ENCODE measurements around the gene IPO4. TPM values are rescaled to one million over a fixed set of nuclear protein-coding genes. Genes with fewer than 3 reads are reported as not detected.

Gene IPO4
- total RNA-seq (32.0 and 40.7 TPM in 2 replicates), polyA plus RNA-seq (26.4 and 34.5 TPM in 2 replicates)

DNA sequence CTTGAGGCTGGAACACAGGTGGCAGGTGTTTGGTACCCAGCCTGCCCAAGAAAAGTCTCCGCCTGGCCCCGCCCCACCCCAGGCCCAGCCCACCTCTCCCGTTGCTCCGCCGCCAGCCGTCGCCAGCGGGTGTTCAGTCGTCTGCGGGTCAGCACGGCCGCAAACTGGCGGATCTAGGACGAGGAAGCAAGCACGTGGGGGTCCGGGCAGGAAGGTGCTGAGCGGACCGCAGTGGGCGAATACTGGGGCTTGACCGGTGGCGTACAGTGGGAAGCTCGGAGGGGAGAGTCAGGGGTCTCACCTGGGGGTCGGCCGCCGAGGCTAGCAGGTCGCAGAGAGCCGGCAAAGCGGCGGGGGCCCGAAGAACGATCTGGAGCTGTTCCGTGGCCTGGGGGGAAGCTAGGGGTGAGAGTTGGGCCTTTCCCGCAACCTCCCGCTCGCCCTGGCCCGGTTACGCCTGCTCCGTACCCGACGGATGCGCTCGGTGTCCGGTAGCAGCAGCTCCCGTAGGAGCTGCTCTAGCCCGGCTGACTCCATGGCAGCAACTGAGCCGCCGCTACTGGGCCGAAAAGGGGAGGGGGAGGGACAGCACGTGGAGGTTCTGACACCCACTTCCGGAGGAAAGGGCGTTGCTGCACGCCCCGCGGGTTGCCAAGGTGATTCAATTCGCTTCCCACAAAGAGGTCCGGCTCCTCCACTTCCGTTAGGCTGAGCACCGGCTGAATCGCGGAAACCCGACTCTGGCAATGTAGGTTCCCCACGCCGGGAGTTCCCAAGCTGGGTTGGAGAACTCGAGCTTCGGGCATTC is at the start of gene IPO4:
TSS of gene IPO4 (minus strand) at position 566 of the 808 bp plus-strand sequence. CDS start at position 537, 29 bp downstream.
- DNase-seq (ENCODE audit: low read depth in 1 of 2, low spot score in 1 of 2), result peak; percentile 98 to 99
- no peaks in the 10 kb centered on the region for H3K27me3 ChIP-seq
- peak within 1 kb of the TSS; percentile 63 for H3K27ac ChIP-seq
- H3K9me3 ChIP-seq (ENCODE audit: low read depth), result no peaks in the 10 kb centered on the region
- H3K4me3 ChIP-seq, result peak within 1 kb of the TSS; percentile 51
- peaks cover 20% of the 10 kb centered on the region for H3K36me3 ChIP-seq
- no peak for TF ChIP-seq CTCF (IDR thresholded peaks at IDR 0.05; ENCODE audit: low read depth, low read length)
- no peaks in the 10 kb centered on the region for H3K4me1 ChIP-seq (ENCODE audit: low read depth)

DNA sequence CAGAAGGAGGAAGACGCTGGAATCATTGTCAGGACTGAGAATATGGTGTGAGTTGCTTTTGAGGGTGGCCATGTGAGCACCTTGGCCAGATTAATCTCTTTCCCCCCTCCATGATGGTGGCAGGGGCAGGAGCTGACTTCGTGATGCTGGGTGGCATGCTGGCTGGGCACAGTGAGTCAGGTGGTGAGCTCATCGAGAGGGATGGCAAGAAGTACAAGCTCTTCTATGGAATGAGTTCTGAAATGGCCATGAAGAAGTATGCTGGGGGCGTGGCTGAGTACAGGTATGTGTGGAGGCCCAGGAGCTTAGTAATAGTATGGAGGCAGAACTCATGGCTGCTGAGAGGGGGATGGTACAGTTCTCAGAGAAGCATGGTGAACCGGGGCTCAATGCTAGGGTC is 49.5 kb upstream of the IPO4 start:
- TF ChIP-seq CTCF (IDR thresholded peaks at IDR 0.05; ENCODE audit: low read depth, low read length), result no peak
- no peak for DNase-seq (ENCODE audit: low read depth in 1 of 2, low spot score in 1 of 2)
- no peaks in the 10 kb centered on the region for H3K27me3 ChIP-seq
- no peak overlapping the region for H3K27ac ChIP-seq
- peaks cover 6% of the 10 kb centered on the region for H3K4me1 ChIP-seq (ENCODE audit: low read depth)
- H3K9me3 ChIP-seq (ENCODE audit: low read depth), result no peaks in the 10 kb centered on the region
- no peak overlapping the region for H3K4me3 ChIP-seq
- H3K36me3 ChIP-seq, result peaks cover 23% of the 10 kb centered on the region

DNA sequence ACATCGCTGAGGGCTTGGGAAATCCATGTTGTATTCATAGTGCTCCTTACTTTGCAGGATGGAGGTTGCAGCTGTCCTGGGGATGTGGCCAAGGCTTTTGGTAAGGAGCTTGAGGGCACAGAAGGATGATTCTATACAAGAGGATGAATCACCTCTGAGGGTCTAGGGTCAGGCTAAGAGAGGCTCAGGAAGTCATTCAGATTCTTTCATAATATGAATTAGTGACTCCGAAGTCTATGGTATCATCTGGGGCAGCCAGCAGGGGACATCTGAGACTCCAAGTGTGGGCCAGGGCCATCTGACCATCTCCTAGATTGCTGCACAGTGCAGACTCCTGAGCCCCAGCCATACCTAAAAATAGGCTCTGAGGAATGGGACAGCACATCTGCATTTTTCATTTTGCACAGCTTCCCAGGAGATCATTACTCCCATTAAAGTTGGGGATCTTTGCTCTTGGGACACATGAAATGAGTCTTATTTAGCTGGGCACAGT is 48.9 kb upstream of the IPO4 start:
- Histone ChIP-seq H3K9me3 (ENCODE audit: low read depth) (no peaks in the 10 kb centered on the region), H3K27ac (no peak overlapping the region), H3K27me3 (no peaks in the 10 kb centered on the region), H3K36me3 (peaks cover 23% of the 10 kb centered on the region), H3K4me1 (ENCODE audit: low read depth) (peaks cover 7% of the 10 kb centered on the region), H3K4me3 (no peak overlapping the region)
- no peak for TF ChIP-seq CTCF (IDR thresholded peaks at IDR 0.05; ENCODE audit: low read depth, low read length)
- no peak for DNase-seq (ENCODE audit: low read depth in 1 of 2, low spot score in 1 of 2)

- DNase-seq (ENCODE audit: low read depth in 1 of 2, low spot score in 1 of 2), result no peak
- TF ChIP-seq CTCF (IDR thresholded peaks at IDR 0.05; ENCODE audit: low read depth, low read length), result no peak
- peaks cover 23% of the 10 kb centered on the region for H3K36me3 ChIP-seq
Observed at GRCh38 chr14:24236689-24237462, 48.3 kb upstream of the IPO4 start.

GRCh38 chr14:24235804-24236688 is 47.4 kb upstream of the IPO4 start:
- H3K4me1 ChIP-seq (ENCODE audit: low read depth), result peaks cover 7% of the 10 kb centered on the region

More at GRCh38 chr14:24236689-24237462, 48.3 kb upstream of the IPO4 start:
- Histone ChIP-seq H3K27me3 (no peaks in the 10 kb centered on the region), H3K9me3 (ENCODE audit: low read depth) (no peaks in the 10 kb centered on the region), H3K27ac (no peak overlapping the region), H3K4me1 (ENCODE audit: low read depth) (peaks cover 7% of the 10 kb centered on the region), H3K4me3 (no peak overlapping the region)

More at GRCh38 chr14:24235804-24236688, 47.4 kb upstream of the IPO4 start:
- no peak for DNase-seq (ENCODE audit: low read depth in 1 of 2, low spot score in 1 of 2)
- H3K4me3 ChIP-seq, result no peak overlapping the region
- TF ChIP-seq CTCF (IDR thresholded peaks at IDR 0.05; ENCODE audit: low read depth, low read length), result no peak
- no peaks in the 10 kb centered on the region for H3K9me3 ChIP-seq (ENCODE audit: low read depth)
- peaks cover 23% of the 10 kb centered on the region for H3K36me3 ChIP-seq
- no peaks in the 10 kb centered on the region for H3K27me3 ChIP-seq
- no peak overlapping the region for H3K27ac ChIP-seq
